Stimulated activated CD4-positive, alpha-beta T cell treated with anti-CD3 and anti-CD28 coated beads, Interleukin-2, amount 100 ng/mL, for 24 hours (primary cell): ENCODE measurements around the gene ATP6V1F.
A peak's percentile ranks its signal among the peaks of the same experiment; 100 is the strongest.

Experiments
- DNase-seq, 2 donors: peaks; one replicate each; pipeline ENCODE4 v3.0.0-alpha.2; 2020

Gene ATP6V1F

DNA sequence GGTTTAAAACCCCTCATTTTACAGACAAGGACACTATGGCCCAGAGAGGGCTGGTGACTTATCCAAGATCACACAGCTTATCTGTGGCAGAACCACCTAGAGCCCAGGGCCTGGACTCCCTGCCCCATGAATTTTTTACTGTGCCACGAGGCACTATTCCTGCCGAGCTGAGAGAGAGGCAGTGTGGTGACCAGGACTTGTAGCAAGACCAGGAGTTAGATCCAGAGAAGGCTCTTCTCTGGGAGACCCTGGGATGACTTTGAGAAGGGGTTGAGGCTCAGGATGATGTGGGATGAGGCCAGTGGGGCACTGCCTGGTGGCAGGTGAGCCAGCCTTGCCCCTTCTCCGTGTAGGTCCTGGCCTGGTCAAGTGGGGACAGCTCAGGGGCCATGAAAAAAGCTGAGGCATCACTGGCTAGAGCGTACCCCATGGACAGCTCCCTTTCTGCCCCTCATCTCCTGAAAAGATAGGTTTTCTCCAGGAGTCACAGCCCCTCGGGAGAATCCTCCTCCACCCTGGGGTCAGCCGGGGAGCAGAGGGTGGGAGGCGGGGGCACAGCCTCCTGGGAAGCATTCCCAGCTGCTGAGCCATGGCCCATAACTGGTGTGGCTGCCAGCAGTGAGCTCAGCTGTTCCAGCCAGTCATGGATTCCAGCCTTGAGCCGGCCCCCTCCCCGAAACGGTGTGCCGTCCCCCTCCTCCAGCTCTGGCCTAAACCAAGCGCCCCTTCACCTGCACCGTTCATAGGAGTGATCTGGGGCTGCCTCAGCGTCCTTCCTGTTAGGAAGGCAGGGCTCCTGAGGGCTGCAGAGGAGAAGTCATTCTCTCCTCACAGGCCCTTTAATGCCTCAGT lies 26.6 kb upstream of the ATP6V1F start:
- no peak for DNase-seq

DNA sequence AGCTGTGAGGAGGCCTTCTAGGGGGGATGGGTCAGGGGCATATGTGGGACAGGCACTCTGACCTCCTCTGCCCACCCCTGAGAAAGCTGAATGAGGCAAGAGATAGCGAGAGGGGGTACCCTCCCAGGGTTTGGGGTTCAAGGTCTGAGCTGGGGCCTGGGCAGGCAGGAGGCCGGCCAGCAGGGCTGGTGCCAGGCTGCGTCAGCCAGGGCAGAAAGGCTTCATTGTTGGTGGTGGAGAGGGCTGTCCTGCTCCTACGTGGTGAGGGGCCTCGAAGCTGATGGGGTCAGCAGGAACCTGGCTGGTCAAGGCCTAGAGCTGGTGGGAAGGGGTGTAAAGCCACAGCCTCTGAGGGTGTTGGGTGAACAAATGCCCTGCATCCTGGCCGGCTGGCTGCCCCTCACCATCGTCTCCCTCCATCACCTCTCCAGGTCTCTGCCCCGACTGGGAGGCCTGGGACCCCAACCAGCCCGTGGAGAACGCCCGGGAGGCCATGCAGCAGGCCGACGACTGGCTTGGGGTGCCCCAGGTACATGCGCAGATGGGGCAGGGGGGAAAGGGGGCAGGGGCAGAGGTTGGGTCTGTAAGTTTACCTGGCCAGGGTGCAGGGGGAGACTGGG lies 25.8 kb upstream of the ATP6V1F start:
- no peak for DNase-seq

GRCh38 chr7:128837521-128837921 lies 25.1 kb upstream of the ATP6V1F start:
- DNase-seq: no peak

DNA sequence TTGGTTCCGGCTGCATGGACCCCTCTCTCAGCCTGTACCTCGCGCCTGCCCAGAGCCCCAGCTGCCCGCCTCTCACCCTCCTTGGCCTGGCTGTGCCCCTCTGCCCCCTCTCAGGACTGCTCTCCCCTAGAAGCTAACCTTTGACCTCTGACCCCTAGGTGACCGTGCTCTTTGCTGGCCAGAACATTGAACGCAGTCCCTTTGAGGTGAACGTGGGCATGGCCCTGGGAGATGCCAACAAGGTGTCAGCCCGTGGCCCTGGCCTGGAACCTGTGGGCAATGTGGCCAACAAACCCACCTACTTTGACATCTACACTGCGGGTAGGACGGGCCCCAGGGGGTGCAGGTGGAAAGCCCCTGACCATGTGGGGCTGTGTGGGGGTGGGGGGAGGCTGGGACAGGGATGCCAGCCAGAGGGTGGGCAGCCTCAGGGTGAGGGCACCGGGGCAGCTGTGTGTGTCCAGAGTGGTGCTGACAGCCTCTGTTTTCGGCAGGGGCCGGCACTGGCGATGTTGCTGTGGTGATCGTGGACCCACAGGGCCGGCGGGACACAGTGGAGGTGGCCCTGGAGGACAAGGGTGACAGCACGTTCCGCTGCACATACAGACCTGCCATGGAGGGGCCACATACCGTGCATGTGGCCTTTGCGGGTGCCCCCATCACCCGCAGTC lies 24.4 kb upstream of the ATP6V1F start:
- no peak for DNase-seq

- DNase-seq: no peak
Observed at GRCh38 chr7:128838981-128839731, 23.5 kb upstream of the ATP6V1F start.

- no peak for DNase-seq
Observed at GRCh38 chr7:128839751-128840177, 22.9 kb upstream of the ATP6V1F start.

DNA sequence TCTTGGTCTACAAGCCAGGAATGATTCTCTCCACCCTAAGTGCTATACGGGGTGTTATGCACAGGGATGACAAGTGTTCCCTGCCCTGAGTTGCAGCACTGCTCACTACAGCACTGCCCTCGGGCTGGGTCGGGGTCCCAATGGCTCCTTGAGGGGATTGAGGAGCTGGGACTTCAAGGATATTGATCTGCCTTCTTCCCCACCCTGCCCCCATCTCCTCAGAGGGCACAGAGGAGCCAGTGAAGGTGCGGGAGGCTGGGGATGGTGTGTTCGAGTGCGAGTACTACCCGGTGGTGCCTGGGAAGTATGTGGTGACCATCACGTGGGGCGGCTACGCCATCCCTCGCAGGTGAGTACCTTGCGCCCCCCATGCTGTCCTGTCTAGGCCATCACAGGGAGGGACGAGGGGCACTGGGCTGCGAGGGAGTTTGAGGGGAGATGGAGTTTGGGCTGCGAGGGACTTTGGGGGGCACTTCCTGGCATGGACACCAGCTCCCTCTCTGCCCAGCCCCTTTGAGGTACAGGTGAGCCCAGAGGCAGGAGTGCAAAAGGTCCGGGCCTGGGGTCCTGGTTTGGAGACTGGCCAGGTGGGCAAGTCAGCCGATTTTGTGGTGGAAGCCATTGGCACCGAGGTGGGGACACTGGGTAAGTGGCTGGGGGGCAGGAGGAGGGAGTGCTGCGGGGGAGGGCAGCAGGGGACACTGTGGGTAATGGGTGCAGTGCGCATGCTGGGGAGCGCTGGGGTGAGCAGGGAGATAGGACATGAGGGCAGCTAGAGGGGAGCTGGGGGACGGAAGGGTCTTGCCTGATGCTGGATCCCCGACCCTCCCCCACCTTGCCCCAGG lies 22.1 kb upstream of the ATP6V1F start:
- DNase-seq: no peak

DNA sequence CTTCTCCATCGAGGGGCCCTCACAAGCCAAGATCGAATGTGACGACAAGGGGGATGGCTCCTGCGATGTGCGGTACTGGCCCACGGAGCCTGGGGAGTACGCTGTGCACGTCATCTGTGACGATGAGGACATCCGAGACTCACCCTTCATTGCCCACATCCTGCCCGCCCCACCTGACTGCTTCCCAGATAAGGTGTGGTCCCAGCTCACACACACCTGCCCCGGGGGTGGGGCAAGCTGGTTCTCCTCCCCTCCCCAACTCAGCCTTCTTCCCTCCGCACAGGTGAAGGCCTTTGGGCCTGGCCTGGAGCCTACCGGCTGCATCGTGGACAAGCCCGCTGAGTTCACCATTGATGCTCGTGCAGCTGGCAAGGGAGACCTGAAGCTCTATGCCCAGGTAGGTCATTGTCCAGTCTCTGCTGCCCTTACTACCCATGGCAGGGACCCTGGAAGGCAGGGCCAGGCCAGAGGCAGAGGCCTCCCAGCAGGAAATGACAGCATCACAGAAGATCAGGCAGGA lies 21.4 kb upstream of the ATP6V1F start:
- DNase-seq: no peak

DNA sequence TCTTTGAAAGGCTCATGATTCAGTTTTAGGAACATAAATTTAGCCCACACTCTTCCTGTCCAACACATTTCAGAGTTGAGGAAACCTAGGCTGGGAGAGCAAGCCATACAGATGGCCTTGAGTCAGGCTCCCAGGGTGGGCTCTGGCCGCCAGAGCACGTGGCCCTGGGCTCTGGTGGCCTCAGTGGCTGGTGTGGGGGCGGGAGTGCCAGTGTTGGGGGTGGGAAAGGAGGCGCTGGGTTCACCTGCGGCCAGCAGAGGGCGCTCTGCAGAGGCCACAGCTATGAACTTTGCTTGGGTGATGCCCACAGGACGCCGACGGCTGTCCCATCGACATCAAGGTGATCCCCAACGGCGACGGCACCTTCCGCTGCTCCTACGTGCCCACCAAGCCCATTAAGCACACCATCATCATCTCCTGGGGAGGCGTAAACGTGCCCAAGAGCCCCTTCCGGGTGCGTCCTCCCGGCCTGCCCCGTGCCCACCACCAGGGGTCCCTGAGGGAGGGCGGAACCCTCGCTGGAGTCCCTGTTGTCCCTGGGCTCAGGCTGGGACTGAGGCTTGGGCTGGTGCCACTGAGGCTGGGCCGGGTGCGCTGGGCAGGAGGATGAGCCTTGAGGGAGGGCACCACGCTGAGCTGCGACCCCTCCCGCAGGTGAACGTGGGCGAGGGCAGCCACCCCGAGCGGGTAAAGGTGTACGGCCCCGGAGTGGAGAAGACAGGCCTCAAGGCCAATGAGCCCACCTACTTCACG lies 20.6 kb upstream of the ATP6V1F start:
- peak; percentile 64 to 71 for DNase-seq

DNA sequence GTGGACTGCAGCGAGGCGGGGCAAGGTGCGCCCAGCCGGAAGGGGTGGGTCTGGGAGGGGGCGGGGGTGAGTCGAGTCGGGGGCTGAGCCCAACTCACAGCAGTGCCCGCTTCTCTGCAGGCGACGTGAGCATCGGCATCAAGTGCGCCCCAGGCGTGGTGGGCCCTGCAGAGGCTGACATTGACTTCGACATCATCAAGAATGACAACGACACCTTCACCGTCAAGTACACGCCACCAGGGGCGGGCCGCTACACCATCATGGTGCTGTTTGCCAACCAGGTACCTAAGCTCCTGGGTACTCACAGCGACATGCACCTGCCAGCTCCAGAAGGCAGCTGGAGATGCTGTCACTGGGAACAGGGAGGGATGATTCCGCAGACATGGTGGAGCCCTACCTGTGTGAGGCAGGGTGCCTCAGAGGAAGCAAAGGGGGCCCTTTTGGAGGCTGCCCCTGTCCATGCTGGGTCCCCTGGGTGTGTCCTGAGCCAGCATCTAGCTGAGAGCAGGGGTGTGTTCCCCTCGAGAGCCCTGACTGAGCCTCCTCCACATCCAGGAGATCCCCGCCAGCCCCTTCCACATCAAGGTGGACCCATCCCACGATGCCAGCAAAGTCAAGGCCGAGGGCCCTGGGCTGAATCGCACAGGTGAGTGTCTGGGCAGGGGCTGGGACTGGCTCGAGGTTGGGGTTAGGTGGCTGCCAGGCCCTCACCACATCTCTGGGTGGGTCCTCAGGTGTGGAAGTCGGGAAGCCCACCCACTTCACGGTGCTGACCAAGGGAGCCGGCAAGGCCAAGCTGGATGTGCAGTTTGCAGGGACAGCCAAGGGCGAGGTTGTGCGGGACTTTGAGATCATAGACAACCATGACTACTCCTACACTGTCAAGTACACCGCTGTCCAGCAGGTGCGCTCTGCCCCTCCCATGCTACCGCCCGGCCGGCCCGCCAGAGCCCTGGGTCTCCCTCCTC lies 19.7 kb upstream of the ATP6V1F start:
- no peak for DNase-seq

DNA sequence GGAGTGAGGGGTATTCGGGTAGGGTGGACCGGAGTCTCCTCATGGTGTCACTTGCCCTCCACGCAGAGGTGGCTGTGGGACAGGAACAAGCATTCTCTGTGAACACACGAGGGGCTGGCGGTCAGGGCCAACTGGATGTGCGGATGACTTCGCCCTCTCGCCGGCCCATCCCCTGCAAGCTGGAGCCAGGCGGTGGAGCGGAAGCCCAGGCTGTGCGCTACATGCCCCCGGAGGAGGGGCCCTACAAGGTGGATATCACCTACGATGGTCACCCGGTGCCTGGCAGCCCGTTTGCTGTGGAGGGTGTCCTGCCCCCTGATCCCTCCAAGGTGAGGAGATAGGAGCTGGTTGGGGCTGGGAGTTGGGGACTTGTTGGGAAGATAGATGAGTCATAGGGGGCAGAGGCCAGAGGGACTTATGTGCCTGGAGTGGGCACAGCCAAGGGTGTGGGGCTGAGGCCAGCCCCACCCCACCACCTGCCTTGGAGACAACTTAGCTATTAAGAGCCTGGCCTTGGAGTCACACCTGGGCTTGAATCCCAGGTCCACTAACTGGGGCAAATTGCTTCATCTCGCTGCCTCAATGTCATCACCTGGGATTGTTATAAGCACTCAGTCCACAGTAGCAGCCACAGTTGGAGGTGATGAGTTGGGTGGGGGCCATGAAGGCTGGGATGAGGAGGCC lies 18.6 kb upstream of the ATP6V1F start:
- DNase-seq: no peak

DNA sequence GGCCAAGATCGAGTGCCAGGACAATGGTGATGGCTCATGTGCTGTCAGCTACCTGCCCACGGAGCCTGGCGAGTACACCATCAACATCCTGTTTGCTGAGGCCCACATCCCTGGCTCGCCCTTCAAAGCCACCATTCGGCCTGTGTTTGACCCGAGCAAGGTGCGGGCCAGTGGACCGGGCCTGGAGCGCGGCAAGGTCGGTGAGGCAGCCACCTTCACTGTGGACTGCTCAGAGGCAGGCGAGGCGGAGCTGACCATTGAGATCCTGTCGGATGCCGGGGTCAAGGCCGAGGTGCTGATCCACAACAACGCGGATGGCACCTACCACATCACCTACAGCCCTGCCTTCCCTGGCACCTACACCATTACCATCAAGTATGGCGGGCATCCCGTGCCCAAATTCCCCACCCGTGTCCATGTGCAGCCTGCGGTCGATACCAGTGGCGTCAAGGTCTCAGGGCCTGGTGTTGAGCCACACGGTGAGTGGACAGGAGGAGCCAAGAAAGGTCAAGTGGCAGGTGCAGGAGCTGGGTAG lies 17.8 kb upstream of the ATP6V1F start:
- DNase-seq: no peak

DNA sequence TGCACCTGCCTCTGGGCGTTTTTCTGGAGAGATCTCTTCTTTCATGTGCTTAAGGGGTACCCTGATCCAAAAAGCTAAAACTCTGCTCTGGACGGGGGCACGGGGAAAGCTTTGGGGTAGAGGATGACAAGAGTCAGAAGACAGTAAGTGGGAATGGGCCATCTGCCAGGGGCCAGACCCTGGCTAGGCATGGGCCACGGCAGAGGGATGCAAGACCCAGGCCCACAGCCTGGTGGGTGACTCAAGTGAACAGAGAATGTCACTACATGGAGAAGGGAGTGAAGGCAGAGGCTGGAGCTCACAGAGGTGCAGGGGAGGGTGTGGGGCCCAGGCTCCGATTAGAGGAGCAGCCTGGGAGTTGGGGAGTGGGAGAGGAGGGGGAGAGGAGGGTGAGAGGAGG lies 17.2 kb upstream of the ATP6V1F start:
- DNase-seq: no peak

GRCh38 chr7:128845987-128846386 lies 16.7 kb upstream of the ATP6V1F start:
- DNase-seq: no peak

DNA sequence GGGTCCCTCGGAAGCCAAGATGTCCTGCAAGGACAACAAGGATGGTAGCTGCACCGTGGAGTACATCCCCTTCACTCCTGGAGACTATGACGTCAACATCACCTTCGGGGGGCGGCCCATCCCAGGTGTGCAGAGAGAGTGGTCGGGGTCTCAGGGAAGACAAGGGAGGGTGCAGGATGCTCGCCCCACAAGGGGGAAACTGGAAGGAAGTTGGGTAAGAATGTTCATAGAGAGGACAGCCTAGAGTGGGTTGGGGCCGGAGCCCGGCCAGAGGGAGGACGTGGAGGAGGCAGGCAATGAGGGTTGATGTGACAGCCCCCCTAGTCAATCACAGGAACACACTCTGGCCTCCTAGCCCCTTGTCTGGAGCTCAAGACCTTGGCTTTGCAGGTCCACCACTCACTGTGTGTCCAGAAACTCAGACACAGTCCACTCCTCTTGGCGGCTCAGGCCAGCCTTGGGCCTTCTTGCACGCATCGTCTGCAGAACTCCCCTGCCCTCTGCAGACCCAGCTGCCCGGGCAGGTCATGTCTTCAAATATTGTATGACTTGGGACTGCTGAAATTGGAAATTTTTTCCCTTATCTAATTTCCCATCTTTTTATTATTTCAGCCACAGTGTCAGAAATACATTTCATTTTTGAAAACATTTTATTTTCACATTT lies 15.7 kb upstream of the ATP6V1F start:
- DNase-seq: no peak

- DNase-seq: no peak
Observed at GRCh38 chr7:128847721-128848211, 14.9 kb upstream of the ATP6V1F start.

DNA sequence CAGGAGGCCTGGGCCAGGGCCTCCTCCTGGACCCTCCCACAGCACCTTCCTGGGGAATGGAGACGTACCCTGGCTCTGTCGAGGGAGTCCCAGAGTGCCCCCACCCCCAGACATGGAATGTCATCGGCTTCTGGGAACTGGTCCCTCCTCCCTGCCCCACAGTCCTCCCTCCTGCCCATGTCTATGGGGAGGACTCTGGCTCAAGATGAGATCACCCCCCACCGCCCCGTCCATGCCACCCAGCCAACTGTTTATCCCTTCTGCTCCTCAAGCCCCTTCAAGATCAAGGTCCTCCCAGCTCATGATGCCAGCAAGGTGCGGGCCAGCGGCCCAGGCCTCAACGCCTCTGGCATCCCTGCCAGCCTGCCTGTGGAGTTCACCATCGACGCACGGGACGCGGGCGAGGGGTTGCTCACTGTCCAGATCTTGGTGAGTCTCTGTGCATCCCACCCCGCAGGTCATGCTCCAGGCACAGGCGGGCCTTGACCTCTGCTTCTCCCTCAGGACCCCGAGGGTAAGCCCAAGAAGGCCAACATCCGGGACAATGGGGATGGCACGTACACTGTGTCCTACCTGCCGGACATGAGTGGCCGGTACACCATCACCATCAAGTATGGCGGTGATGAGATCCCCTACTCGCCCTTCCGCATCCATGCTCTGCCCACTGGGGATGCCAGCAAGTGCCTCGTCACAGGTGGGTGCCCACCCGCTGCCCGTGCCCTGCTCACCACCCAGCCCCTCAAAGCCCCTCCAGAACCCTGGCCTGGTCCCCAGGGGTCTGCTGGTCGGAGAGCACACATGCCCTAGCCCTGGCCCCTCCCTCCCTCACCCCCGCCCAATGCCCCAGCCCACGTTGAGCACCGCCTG lies 14.1 kb upstream of the ATP6V1F start:
- no peak for DNase-seq
